SK-N-SH treated with all-trans-retinoic acid at 6 μM for 48 hours (cell line): ENCODE data around the gene ZNF41.
"Not testable (repeated sequence)": the region's sequence is repeated elsewhere in the genome, so short reads cannot be mapped to it uniquely, and the experiment has no call there.

ENCODE experiments used
- ATAC-seq: fragments of 200-7000 bp; cut with Tn5 transposase; 3 replicates; pipeline ENCODE4 v1.9.1; 2020; ENCODE audit warnings: mild to moderate bottlenecking, moderate library complexity
- ARNTL ChIP-seq: fragments of 450-650 bp; formaldehyde crosslinking; IDR thresholded peaks from 2 replicates; pipeline ENCODE4 v1.5.0; 2020; ENCODE audit warnings: low read depth, mild to moderate bottlenecking, moderate library complexity, borderline replicate concordance
- BACH2 ChIP-seq: fragments of 250-450 bp; sonication (Bioruptor Pico); IDR thresholded peaks from 2 replicates; pipeline ENCODE4 v1.9.0; 2021; ENCODE audit warnings: mild to moderate bottlenecking, borderline replicate concordance
- CSDC2 ChIP-seq: fragments of 250-450 bp; sonication (Bioruptor Pico); IDR thresholded peaks from 2 replicates; pipeline ENCODE4 v1.5.0; 2020; ENCODE audit warnings: mild to moderate bottlenecking, moderate library complexity
- ESRRG ChIP-seq: fragments of 250-450 bp; sonication (Bioruptor Pico); IDR thresholded peaks from 2 replicates; pipeline ENCODE4 v1.6.1; 2021; ENCODE audit warnings: mild to moderate bottlenecking
- GLIS3 ChIP-seq: fragments of 250-450 bp; sonication (Bioruptor Pico); IDR thresholded peaks from 2 replicates; pipeline ENCODE4 v1.5.0; 2020; ENCODE audit warnings: mild to moderate bottlenecking, moderate library complexity
- ISL1 ChIP-seq: fragments of 250-450 bp; sonication (Bioruptor Pico); IDR thresholded peaks from 2 replicates; pipeline ENCODE4 v2.1.2; 2022; ENCODE audit warnings: mild to moderate bottlenecking, moderate library complexity
- OSR1 ChIP-seq: fragments of 250-450 bp; sonication (Bioruptor Pico); IDR thresholded peaks from 2 replicates; pipeline ENCODE4 v1.8.0; 2022; ENCODE audit warnings: moderate library complexity, mild to moderate bottlenecking, inconsistent platforms
- PPARA ChIP-seq: fragments of 250-450 bp; sonication (Bioruptor Pico); IDR thresholded peaks from 2 replicates; pipeline ENCODE4 v1.5.0; 2020; ENCODE audit warnings: mild to moderate bottlenecking, borderline replicate concordance
- RARB ChIP-seq: fragments of 250-450 bp; sonication (Bioruptor Pico); IDR thresholded peaks from 2 replicates; pipeline ENCODE4 v1.8.0; 2021; ENCODE audit warnings: mild to moderate bottlenecking, moderate library complexity
- SNAI2 ChIP-seq: fragments of 250-450 bp; sonication (Bioruptor Pico); IDR thresholded peaks from 2 replicates; pipeline ENCODE4 v1.5.0; 2020; ENCODE audit warnings: mild to moderate bottlenecking, moderate library complexity
- TCF4 ChIP-seq: fragments of 250-450 bp; sonication (Bioruptor Pico); IDR thresholded peaks from 2 replicates; pipeline ENCODE4 v1.8.0; 2021; ENCODE audit warnings: mild to moderate bottlenecking, moderate library complexity, borderline replicate concordance
- TOX ChIP-seq: fragments of 250-450 bp; sonication (Bioruptor Pico); IDR thresholded peaks from 2 replicates; pipeline ENCODE4 v1.8.0; 2021; ENCODE audit warnings: mild to moderate bottlenecking, moderate library complexity, borderline replicate concordance
- ZC3H10 ChIP-seq: fragments of 250-450 bp; sonication (Bioruptor Pico); IDR thresholded peaks from 2 replicates; pipeline ENCODE4 v1.5.1; 2021; ENCODE audit warnings: mild to moderate bottlenecking, moderate library complexity
- ZFP3 ChIP-seq: fragments of 250-450 bp; sonication (Bioruptor Pico); IDR thresholded peaks from 2 replicates; pipeline ENCODE4 v1.5.0; 2020; ENCODE audit warnings: mild to moderate bottlenecking, moderate library complexity
- ZFP30 ChIP-seq: fragments of 450-650 bp; formaldehyde crosslinking; IDR thresholded peaks from 2 replicates; pipeline ENCODE4 v1.5.0; 2022; ENCODE audit warnings: mild to moderate bottlenecking, moderate library complexity
- ZNF70 ChIP-seq: fragments of 450-650 bp; formaldehyde crosslinking; IDR thresholded peaks from 2 replicates; pipeline ENCODE4 v1.5.0; 2020; ENCODE audit warnings: mild to moderate bottlenecking, moderate library complexity
- ZNF8 ChIP-seq: fragments of 450-650 bp; formaldehyde crosslinking; IDR thresholded peaks from 2 replicates; pipeline ENCODE4 v1.5.0; 2020; ENCODE audit warnings: mild to moderate bottlenecking, moderate library complexity
- TF ChIP-seq, protein P1 (sequence below): fragments of 250-450 bp; sonication (Bioruptor Pico); IDR thresholded peaks from 2 replicates; pipeline ENCODE4 v1.5.0; 2020; ENCODE audit warnings: mild to moderate bottlenecking, moderate library complexity
- TF ChIP-seq, protein P2 (sequence below): fragments of 250-450 bp; sonication (Bioruptor Pico); IDR thresholded peaks from 2 replicates; pipeline ENCODE4 v1.8.0; 2021; ENCODE audit warnings: low read depth, mild to moderate bottlenecking, moderate library complexity, borderline replicate concordance

The ZNF41 gene

DNA sequence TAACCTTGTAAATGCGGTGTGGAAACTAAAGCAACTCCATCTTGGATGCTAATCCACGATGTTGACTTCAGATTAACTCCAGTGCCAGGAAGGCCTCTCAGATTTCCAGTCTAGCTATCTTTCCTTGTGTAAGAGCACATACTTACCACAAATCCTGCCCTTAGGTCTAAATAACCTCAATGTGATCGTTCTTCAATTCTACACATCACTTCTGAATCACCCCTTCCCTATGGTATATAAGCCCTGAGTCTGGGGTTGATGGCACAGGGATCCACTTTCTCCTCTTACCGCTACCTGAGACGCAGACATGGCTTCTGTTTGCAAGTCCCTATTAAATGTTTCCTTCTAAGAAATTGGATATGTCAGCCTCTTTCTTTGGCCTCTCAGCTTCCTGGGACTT lies 17.5 kb upstream of the ZNF41 start:
- no peak for ATAC-seq
- TF ChIP-seq ESRRG (CRISPR knock-in tag) (no peak), GLIS3 (CRISPR knock-in tag) (no peak), ARNTL (CRISPR knock-in tag) (no peak), TOX (CRISPR knock-in tag) (no peak), OSR1 (CRISPR knock-in tag) (no peak), CSDC2 (CRISPR knock-in tag) (no peak), ZNF8 (CRISPR knock-in tag) (no peak)

DNA sequence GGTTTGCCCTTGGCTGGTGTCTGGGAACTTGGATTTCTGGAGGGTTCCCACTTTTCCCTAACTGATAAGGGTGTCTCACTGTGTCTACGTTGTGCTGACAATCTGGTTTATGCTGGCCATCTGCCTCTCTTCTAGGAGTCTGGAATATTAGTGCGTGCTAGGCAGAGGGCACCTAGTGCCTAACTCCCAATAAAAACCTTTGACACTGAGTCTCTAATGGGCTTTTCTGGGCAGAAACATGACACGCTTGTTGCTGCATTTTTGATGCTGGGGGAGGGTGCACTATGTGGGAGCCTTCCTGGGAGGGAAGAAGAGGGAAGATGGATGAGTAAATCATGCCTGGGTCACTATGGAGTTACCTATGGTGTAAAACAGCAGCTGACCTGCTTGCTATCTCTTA lies 16.3 kb upstream of the ZNF41 start:
- TF ChIP-seq CSDC2 (CRISPR knock-in tag), result no peak
- no peak for TF ChIP-seq SNAI2 (CRISPR knock-in tag)
- TF ChIP-seq GLIS3 (CRISPR knock-in tag), result no peak
- no peak for ATAC-seq

DNA sequence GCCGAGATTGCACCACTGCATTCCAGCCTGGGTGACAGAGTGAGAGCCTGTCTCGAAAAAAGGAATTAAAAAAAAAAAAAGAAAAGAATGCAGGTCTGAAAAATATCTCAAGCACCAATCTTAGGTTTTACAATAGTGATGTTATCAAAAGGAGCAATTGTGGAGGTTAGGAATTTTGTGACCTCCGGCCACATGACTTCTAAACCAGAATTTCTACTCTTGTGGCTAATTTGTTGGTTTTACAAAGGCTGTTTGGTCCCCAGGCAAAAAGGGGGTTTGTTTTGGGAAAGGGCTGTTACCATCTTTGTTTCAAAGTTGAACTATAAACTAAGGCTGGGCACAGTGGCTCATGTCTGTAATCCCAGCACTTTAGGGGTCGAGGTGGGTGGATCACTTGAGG lies 15.4 kb upstream of the ZNF41 start:
- TF ChIP-seq BACH2, result no peak
- TF ChIP-seq, protein P1, sequence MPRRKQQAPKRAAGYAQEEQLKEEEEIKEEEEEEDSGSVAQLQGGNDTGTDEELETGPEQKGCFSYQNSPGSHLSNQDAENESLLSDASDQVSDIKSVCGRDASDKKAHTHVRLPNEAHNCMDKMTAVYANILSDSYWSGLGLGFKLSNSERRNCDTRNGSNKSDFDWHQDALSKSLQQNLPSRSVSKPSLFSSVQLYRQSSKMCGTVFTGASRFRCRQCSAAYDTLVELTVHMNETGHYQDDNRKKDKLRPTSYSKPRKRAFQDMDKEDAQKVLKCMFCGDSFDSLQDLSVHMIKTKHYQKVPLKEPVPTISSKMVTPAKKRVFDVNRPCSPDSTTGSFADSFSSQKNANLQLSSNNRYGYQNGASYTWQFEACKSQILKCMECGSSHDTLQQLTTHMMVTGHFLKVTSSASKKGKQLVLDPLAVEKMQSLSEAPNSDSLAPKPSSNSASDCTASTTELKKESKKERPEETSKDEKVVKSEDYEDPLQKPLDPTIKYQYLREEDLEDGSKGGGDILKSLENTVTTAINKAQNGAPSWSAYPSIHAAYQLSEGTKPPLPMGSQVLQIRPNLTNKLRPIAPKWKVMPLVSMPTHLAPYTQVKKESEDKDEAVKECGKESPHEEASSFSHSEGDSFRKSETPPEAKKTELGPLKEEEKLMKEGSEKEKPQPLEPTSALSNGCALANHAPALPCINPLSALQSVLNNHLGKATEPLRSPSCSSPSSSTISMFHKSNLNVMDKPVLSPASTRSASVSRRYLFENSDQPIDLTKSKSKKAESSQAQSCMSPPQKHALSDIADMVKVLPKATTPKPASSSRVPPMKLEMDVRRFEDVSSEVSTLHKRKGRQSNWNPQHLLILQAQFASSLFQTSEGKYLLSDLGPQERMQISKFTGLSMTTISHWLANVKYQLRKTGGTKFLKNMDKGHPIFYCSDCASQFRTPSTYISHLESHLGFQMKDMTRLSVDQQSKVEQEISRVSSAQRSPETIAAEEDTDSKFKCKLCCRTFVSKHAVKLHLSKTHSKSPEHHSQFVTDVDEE (CRISPR knock-in tag), result no peak
- no peak for ATAC-seq

DNA sequence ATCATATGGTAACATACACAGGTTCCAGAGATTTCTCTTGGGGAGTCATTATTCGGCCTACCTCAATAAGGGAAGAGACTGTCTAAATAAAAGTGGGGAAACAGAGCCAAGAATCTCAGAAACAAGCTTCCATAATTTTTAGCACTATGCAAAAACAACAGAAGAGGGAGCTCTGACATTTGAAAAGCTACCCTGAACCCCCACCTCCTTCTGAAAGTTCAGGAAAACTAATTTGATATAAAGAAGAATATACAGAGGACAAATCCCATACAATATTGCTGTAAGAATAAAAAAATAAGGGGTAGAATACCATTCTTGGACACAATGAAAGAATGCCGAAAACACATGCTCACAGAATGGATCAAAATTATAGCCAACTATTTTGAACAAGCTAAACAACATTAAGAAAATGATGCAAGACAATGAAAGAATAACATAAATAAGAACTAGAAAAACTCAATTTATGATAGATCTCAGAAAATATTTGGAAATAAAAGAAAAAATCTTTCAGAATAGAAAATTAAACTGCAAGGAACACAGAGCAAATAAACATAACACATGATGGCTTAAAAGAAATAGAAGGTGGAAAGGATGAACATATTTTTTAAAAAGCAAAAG lies 14.4 kb upstream of the ZNF41 start:
- TF ChIP-seq ARNTL (CRISPR knock-in tag) (no peak), ZNF70 (CRISPR knock-in tag) (no peak), SNAI2 (CRISPR knock-in tag) (no peak), ZNF8 (CRISPR knock-in tag) (no peak), TCF4 (CRISPR knock-in tag) (no peak), PPARA (no peak), ISL1 (no peak)
- no peak; the same call in 2 of the 3 replicates for ATAC-seq

DNA sequence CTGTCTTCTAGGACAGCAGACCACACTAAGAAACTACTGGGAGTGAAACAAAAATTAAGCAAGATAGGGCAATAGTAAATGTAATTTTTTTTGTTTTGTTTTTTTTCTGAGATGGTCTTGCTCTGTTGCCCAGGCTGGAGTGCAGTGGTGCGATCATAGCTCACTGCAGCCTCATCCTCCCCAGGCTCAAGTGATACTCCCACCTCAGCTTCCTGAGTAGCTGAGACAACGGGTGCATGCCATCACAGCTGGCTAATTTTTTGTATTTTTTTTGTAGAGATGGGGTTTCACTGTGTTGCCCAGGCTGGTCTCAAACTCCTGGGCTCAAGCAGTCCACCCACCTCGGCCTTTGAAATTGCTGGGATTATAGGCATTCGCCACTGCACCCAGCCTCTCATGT lies 9.1 kb upstream of the ZNF41 start:
- ATAC-seq, result not testable (repeated sequence)

DNA sequence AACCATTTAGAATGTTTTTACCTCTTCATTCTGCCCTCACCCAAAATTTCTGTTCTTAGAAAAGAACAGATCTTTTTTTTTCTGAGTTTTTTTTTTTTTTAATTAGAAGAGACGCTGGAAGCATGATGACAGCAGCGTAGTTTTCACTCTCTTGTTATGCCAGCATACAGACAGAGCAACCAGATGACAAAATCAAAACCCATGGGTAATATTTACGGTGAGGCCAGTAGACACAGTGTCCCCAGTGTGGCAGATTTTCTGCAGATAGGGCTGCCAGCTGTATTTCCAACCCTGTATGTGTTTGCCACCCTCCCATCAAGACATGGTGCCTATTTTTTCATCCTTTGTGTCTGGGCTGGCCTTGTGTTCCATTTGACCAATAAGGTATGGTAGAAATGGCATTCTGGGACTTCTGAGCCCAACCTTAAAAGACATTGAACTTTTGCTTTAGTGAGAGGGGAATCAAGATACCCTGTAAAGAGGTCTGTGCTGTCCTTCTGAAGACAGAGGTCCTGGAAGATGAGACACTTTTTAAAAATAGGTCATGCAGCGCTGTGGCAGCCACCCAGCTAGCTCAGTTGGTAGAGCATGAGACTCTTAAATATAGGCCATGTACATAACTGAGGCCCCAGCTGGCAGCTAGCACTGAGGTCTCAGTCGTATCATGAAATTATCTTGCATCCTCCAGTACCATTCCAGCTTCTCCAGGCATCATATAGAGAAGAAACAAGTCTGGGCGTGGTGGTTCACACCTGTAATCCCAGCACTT lies 6.7 kb upstream of the ZNF41 start:
- ATAC-seq, result no peak

DNA sequence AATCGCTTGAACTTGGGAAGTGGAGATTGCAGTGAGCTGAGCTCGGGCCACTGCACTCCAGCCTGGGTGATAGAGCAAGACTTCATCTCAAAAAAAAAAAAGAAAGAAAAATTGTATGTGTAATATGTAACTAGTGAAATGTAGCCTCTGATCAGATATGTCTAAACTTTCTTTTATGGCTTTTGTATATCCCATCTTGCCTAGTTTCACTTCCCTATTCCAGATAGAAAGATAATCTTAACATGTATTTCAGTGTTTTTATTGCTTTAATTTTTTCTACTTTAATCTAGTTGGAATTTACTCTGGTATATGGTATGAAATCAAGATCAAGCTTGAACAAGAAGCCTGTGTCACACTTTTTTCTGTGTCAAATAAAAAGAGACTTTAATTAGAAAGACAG lies 1.9 kb upstream of the ZNF41 start:
- no peak for ATAC-seq
- TF ChIP-seq PPARA (no peak), ZC3H10 (CRISPR knock-in tag) (no peak)

More for the DNA sequence above, 6.7 kb upstream of the ZNF41 start:
- TF ChIP-seq ZFP3 (no peak), TCF4 (CRISPR knock-in tag) (no peak), ARNTL (CRISPR knock-in tag) (no peak), PPARA (no peak), ISL1 (no peak), OSR1 (CRISPR knock-in tag) (no peak), TOX (CRISPR knock-in tag) (no peak), ZFP30 (no peak), ZNF8 (CRISPR knock-in tag) (no peak), RARB (CRISPR knock-in tag) (no peak), GLIS3 (CRISPR knock-in tag) (no peak), CSDC2 (CRISPR knock-in tag) (no peak)
- TF ChIP-seq, protein P2, sequence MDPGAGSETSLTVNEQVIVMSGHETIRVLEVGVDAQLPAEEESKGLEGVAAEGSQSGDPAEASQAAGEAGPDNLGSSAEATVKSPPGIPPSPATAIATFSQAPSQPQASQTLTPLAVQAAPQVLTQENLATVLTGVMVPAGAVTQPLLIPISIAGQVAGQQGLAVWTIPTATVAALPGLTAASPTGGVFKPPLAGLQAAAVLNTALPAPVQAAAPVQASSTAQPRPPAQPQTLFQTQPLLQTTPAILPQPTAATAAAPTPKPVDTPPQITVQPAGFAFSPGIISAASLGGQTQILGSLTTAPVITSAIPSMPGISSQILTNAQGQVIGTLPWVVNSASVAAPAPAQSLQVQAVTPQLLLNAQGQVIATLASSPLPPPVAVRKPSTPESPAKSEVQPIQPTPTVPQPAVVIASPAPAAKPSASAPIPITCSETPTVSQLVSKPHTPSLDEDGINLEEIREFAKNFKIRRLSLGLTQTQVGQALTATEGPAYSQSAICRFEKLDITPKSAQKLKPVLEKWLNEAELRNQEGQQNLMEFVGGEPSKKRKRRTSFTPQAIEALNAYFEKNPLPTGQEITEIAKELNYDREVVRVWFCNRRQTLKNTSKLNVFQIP (CRISPR knock-in tag), result no peak
